HG03159 (cell line): ENCODE measurements around the gene PUM2.
A peak's percentile ranks its signal among the peaks of the same experiment; 100 is the strongest.
"Not testable (repeated sequence)": the region's sequence is repeated elsewhere in the genome, so short reads cannot be mapped to it uniquely, and the experiment has no call there.

Experiments used
- ATAC-seq: cut with Tn5 transposase; IDR thresholded peaks from one replicate; pipeline ENCODE4 v1.9.1; 2021; ENCODE audit warnings: mild to moderate bottlenecking, moderate library complexity; ENCODE audit not compliant: unreplicated experiment

Gene PUM2

GRCh38 chr2:20369366-20369765, 18.7 kb upstream of the PUM2 start:
- no peak for ATAC-seq

GRCh38 chr2:20368706-20369105, 18.1 kb upstream of the PUM2 start:
- no peak for ATAC-seq

GRCh38 chr2:20367929-20368328, 17.3 kb upstream of the PUM2 start:
- not testable (repeated sequence) for ATAC-seq

- no peak for ATAC-seq
These were observed 16.1 kb upstream of the PUM2 start for GRCh38 chr2:20366672-20367116.

- peak; percentile 87 for ATAC-seq
These were observed 14.7 kb upstream of the PUM2 start for GRCh38 chr2:20365249-20365817.

GRCh38 chr2:20363578-20363977, 12.9 kb upstream of the PUM2 start:
- no peak for ATAC-seq

- ATAC-seq, result no peak
These were observed 12.2 kb upstream of the PUM2 start for GRCh38 chr2:20362701-20363435.

- ATAC-seq, result no peak
These were observed 11.2 kb upstream of the PUM2 start for GRCh38 chr2:20361893-20362292.

GRCh38 chr2:20359096-20359495, 8.5 kb upstream of the PUM2 start:
- no peak for ATAC-seq

- no peak for ATAC-seq
These were observed 7.2 kb upstream of the PUM2 start for GRCh38 chr2:20357638-20358389.

GRCh38 chr2:20356042-20356441, 5.4 kb upstream of the PUM2 start:
- ATAC-seq, result no peak

GRCh38 chr2:20355131-20355530, 4.5 kb upstream of the PUM2 start:
- no peak for ATAC-seq

- ATAC-seq, result no peak
These were observed 2.8 kb upstream of the PUM2 start for GRCh38 chr2:20353241-20353992.

- no peak for ATAC-seq
These were observed 2.1 kb upstream of the PUM2 start for GRCh38 chr2:20352581-20353216.

GRCh38 chr2:20352230-20352578, 1.6 kb upstream of the PUM2 start:
- ATAC-seq, result no peak

GRCh38 chr2:20351555-20352229, 1.0 kb upstream of the PUM2 start:
- no peak for ATAC-seq

- peak; percentile 30 for ATAC-seq
These were observed 467 bp downstream of the PUM2 start for GRCh38 chr2:20350041-20350712.

GRCh38 chr2:20349513-20349921, 1.1 kb downstream of the PUM2 start:
- ATAC-seq, result no peak

GRCh38 chr2:20348542-20348941, 2.1 kb downstream of the PUM2 start:
- no peak for ATAC-seq
